Measurements from ENCODE around the gene RGS19. TPM values are rescaled to one million over a fixed set of nuclear protein-coding genes. Genes with fewer than 3 reads are reported as not detected.

Gene RGS19
- total and polyA plus RNA-seq, 2 of the 8 experiments (the other 6 are each of a cell fraction or from before 2014, with no cell fraction given) = 12.7 to 16.8 TPM

GRCh38 chr20:64091340-64091739, 12.0 kb upstream of the RGS19 start (continued):
- no peak for TF ChIP-seq HDAC6 (IDR thresholded peaks at IDR 0.05; ENCODE audit: low read depth, low read length)
